ENCODE measurements around the gene BIN1. TPM values are rescaled to one million over a fixed set of nuclear protein-coding genes. Genes with fewer than 3 reads are reported as not detected.
A peak's percentile ranks its signal among the peaks of the same experiment; 100 is the strongest.

The BIN1 gene
- total RNA-seq, 2 donors from 2014 or later, result 24.4 to 43.5 TPM

DNA sequence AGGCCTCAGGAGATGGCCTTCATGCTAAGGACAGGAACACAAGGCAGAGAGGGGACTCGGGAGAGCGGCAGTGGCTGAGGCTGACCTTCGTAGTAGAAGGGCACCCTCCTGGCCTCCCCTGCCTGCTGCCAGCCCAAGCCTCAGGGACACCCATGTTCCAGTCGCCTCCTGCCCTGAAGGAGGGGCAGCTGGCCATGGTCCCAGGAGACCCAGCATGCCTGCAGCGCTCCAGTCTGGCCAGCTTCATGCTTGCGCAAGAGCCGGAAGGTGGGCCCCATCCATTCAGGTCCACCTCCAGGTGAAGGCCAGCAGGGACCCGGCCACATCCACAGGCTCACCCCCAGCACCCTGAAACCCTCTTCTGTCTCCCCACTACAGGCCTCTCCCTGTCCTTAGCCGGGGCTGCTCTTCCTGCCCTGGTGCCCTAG lies 35.0 kb downstream of the BIN1 start:
- DNase-seq (no peak), ATAC-seq (no peak)
- Histone ChIP-seq H3K36me3 (replicated peaks in 1 of 2; ENCODE audit: insufficient read depth in 1 of 2, low read depth in 2 of 2) (no peaks in the 10 kb centered on the region), H3K27ac (no peak overlapping the region), H3K9me3 (no peaks in the 10 kb centered on the region), H3K4me3 (no peak overlapping the region), H3K4me1 (peaks cover 4% of the 10 kb centered on the region), H3K27me3 (no peaks in the 10 kb centered on the region)
- intact Hi-C loops (cut with DNase I), result no loop called here
- 83 to 88% methylated on average over 2 to 9 of the region's 9 CpGs for WGBS, 2 donors
- TF ChIP-seq, protein P1, sequence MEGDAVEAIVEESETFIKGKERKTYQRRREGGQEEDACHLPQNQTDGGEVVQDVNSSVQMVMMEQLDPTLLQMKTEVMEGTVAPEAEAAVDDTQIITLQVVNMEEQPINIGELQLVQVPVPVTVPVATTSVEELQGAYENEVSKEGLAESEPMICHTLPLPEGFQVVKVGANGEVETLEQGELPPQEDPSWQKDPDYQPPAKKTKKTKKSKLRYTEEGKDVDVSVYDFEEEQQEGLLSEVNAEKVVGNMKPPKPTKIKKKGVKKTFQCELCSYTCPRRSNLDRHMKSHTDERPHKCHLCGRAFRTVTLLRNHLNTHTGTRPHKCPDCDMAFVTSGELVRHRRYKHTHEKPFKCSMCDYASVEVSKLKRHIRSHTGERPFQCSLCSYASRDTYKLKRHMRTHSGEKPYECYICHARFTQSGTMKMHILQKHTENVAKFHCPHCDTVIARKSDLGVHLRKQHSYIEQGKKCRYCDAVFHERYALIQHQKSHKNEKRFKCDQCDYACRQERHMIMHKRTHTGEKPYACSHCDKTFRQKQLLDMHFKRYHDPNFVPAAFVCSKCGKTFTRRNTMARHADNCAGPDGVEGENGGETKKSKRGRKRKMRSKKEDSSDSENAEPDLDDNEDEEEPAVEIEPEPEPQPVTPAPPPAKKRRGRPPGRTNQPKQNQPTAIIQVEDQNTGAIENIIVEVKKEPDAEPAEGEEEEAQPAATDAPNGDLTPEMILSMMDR (IDR thresholded peaks at IDR 0.05), result no peak
- TF ChIP-seq POLR2A (IDR thresholded peaks at IDR 0.05), result no peak

DNA sequence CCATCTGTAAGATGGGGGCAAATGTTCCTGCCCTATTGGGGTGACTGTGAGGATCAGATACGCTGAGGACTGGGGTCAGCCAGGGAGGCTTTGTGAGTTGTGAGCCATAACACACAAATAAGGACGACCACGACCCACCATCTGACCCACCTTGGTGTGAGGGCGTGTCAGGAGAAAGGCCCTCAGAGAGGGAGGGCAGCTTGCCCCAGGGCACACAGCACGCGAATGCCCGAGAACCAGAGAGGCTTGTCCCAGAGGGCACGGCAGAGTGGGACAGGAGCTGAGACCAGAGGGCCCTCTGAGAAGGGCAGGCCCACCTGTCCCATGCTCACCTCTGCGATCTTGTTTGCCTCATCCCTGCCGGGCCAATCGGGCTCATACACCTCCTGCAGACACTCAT lies 36.7 kb downstream of the BIN1 start:
- DNase-seq, result no peak
- Histone ChIP-seq H3K36me3 (replicated peaks in 1 of 2; ENCODE audit: insufficient read depth in 1 of 2, low read depth in 2 of 2) (no peaks in the 10 kb centered on the region), H3K4me1 (peaks cover 4% of the 10 kb centered on the region), H3K4me3 (no peak overlapping the region), H3K9me3 (no peaks in the 10 kb centered on the region), H3K27me3 (no peaks in the 10 kb centered on the region), H3K27ac (no peak overlapping the region)
- TF ChIP-seq POLR2A (IDR thresholded peaks at IDR 0.05), result no peak
- TF ChIP-seq, protein P1 (IDR thresholded peaks at IDR 0.05), result no peak
- WGBS, 2 donors, result 84 to 88% methylated on average over 9 to 11 of the region's 11 CpGs
- ATAC-seq, result no peak
- intact Hi-C loops (cut with DNase I), result no loop called here

DNA sequence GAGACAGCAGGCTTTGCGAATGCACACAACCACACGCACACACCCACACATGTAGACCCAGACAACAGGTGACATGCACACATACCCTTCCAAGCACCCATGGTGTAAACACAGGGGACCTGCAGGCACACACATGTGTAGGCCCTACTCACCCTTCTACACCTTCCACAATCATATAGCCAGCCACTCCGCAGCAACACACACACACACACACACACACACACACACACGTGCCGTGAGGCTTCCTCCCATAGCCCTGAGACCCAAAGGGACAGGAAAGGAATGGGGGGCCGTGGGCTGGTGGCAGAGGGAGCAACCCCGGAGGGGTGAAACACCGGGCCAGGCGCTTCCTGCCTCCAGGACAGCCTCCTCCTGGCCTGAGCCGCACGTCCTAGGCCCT lies 37.4 kb downstream of the BIN1 start:
- Histone ChIP-seq H3K4me3 (no peak overlapping the region), H3K4me1 (peaks cover 4% of the 10 kb centered on the region), H3K27ac (no peak overlapping the region), H3K36me3 (replicated peaks in 1 of 2; ENCODE audit: insufficient read depth in 1 of 2, low read depth in 2 of 2) (no peaks in the 10 kb centered on the region), H3K9me3 (no peaks in the 10 kb centered on the region), H3K27me3 (no peaks in the 10 kb centered on the region)
- TF ChIP-seq, protein P1 (IDR thresholded peaks at IDR 0.05), result no peak
- no peak for TF ChIP-seq POLR2A (IDR thresholded peaks at IDR 0.05)
- ATAC-seq (no peak), DNase-seq (no peak)
- intact Hi-C loops (cut with DNase I), result no loop called here
- 79 to 80% methylated on average over 9 to 11 of the region's 11 CpGs for WGBS, 2 donors

DNA sequence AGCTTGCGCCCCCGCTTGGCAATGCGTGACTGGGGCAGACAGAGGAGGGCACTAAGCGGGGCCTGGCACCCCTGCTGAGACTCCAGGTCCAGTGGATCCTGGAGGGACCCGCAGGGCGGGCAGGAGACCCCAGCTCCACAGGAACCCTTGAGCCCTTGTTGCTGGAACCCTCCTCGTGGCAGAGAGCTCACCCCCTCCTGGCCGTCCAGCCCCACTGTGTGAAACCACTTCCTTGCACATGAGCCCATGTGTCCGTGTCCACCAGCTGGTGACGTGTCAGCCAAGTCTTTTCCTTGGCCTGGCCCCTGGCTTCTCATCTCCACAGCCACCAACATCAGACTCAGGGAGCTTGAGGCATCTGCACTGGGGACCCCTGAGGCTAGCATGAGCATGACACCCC lies 38.0 kb downstream of the BIN1 start:
- no peak for ATAC-seq
- Histone ChIP-seq H3K27me3 (no peaks in the 10 kb centered on the region), H3K4me3 (no peak overlapping the region), H3K36me3 (replicated peaks in 1 of 2; ENCODE audit: insufficient read depth in 1 of 2, low read depth in 2 of 2) (no peaks in the 10 kb centered on the region), H3K4me1 (peaks cover 4% of the 10 kb centered on the region), H3K9me3 (no peaks in the 10 kb centered on the region), H3K27ac (no peak overlapping the region)
- intact Hi-C loops (cut with DNase I), result no loop called here
- TF ChIP-seq, protein P1 (IDR thresholded peaks at IDR 0.05), result no peak
- no peak for TF ChIP-seq POLR2A (IDR thresholded peaks at IDR 0.05)
- 81 to 92% methylated on average over 10 of the region's 10 CpGs for WGBS, 2 donors
- DNase-seq, result no peak

DNA sequence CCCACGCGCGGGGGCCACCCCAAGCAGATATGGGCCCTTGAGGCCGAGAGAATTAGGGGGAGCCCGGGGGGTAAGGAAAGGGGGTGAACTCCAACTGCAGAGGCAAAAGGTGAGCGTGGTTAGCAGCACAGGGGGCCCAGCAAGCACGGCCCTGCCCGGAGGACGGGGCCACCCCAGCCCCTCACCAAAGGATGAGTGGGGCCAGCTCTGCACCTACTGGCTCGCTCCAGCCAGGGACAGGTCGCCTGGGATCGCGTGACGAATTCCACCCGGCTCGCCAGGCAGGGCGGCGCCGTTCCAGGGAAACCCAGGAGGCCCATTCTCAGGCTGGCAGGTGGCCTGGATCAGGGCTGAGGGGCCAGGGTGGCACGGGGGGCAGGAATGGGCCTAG lies 38.6 kb downstream of the BIN1 start:
- H3K36me3 ChIP-seq (replicated peaks in 1 of 2; ENCODE audit: insufficient read depth in 1 of 2, low read depth in 2 of 2), result no peaks in the 10 kb centered on the region
- no peak overlapping the region for H3K27ac ChIP-seq
- DNase-seq (no peak), ATAC-seq (no peak)
- 83 to 87% methylated on average over 10 to 17 of the region's 20 CpGs for WGBS, 2 donors
- H3K4me1 ChIP-seq, result peaks cover 4% of the 10 kb centered on the region
- no peaks in the 10 kb centered on the region for H3K9me3 ChIP-seq
- TF ChIP-seq, protein P1 (IDR thresholded peaks at IDR 0.05), result peak in 1 of 7 experiments; percentile 10
- TF ChIP-seq POLR2A (IDR thresholded peaks at IDR 0.05), result no peak
- intact Hi-C loops (cut with DNase I), result no loop called here
- H3K27me3 ChIP-seq, result no peaks in the 10 kb centered on the region
- no peak overlapping the region for H3K4me3 ChIP-seq
